PC-9 (cell line): ENCODE measurements around the gene HEXA. TPM values are rescaled to one million over a fixed set of nuclear protein-coding genes. Genes with fewer than 3 reads are reported as not detected.

Experiments used
- BruUV-seq: library from RNA; stranded (reverse); fragments of 400-500 nt; replicated peaks from 2 replicates; lab custom pipeline; 2021; lab: Mats Ljungman, UMichigan
- CTCF ChIA-PET: fragments of 300-600 bp; sonication (Branson Sonifier 250); formaldehyde crosslinking; loops from one replicate; lab custom pipeline; 2022; ENCODE audit warnings: antibody characterized with exemption; lab: Charles Lee
- POLR2A ChIA-PET: fragments of 300-600 bp; sonication (Branson Sonifier 250); formaldehyde crosslinking; loops from one replicate; lab custom pipeline; 2022; ENCODE audit warnings: antibody characterized with exemption; ENCODE audit not compliant: unreplicated experiment; lab: Charles Lee
- DNase-seq, 2 experiments: peaks; one replicate each; pipeline versions ENCODE4 v3.0.0 to v3.0.0-alpha.2; 2015 to 2022; ENCODE audit warnings: mixed read lengths in 1 of 2
- H2AFZ ChIP-seq: fragments of 200-600 bp; sonication (generic); 2 replicates; pipeline ENCODE4 v1.8.1; 2017; ENCODE audit warnings: antibody characterized with exemption
- H3F3A ChIP-seq: fragments of 200-600 bp; sonication (generic); 2 replicates; pipeline ENCODE4 v1.8.1; 2017; ENCODE audit warnings: antibody characterized with exemption, mild to moderate bottlenecking, low read depth; ENCODE audit not compliant: insufficient read depth
- H3K27ac ChIP-seq: fragments of 200-600 bp; sonication (generic); 2 replicates; pipeline ENCODE4 v1.6.1; 2016; ENCODE audit warnings: mixed run types
- H3K27me3 ChIP-seq: fragments of 200-600 bp; sonication (generic); 2 replicates; pipeline ENCODE4 v1.6.1; 2016; ENCODE audit warnings: low read depth, mixed run types; ENCODE audit not compliant: insufficient read depth
- H3K36me3 ChIP-seq: fragments of 200-600 bp; sonication (generic); 2 replicates; pipeline ENCODE4 v1.6.1; 2016; ENCODE audit warnings: low read depth, mixed run types
- H3K4me1 ChIP-seq: fragments of 200-600 bp; sonication (generic); replicated peaks from 2 replicates; pipeline ENCODE4 v1.6.1; 2016; ENCODE audit warnings: mixed run types; ENCODE audit not compliant: insufficient read depth
- H3K4me2 ChIP-seq: fragments of 200-600 bp; sonication (generic); 2 replicates; pipeline ENCODE4 v1.6.1; 2017; ENCODE audit warnings: mixed run types
- H3K4me3 ChIP-seq: fragments of 200-600 bp; sonication (generic); 2 replicates; pipeline ENCODE4 v1.6.1; 2016; ENCODE audit warnings: mixed run types
- H3K79me2 ChIP-seq: fragments of 200-600 bp; sonication (generic); 2 replicates; pipeline ENCODE4 v1.6.1; 2017; ENCODE audit warnings: low read depth, mixed run types
- H3K9me2 ChIP-seq: fragments of 200-600 bp; sonication (generic); 2 replicates; pipeline ENCODE4 v1.8.1; 2017; ENCODE audit warnings: mild to moderate bottlenecking; ENCODE audit not compliant: insufficient read depth
- H3K9me3 ChIP-seq: fragments of 200-600 bp; sonication (generic); 2 replicates; pipeline ENCODE4 v1.8.1; 2016; ENCODE audit warnings: low read depth; ENCODE audit not compliant: insufficient read depth
- H4K20me1 ChIP-seq: fragments of 200-600 bp; sonication (generic); 2 replicates; pipeline ENCODE4 v1.8.1; 2017; ENCODE audit not compliant: insufficient read depth
- EZH2 ChIP-seq: fragments of 200-600 bp; sonication (generic); IDR thresholded peaks from 2 replicates; pipeline ENCODE4 v1.8.0; 2017; ENCODE audit warnings: antibody characterized with exemption, low read depth
- intact Hi-C: fragments of 100-400 bp; cut with micrococcal nuclease; formaldehyde crosslinking; loops from one replicate; pipeline ENCODE4 v1.10.0; 2022; ENCODE audit not compliant: unreplicated experiment
- total RNA-seq: library from RNA; stranded (reverse); gene quantifications from 2 replicates; pipeline ENCODE4 v1.2.3, GENCODE V29; 2021
- TF ChIP-seq, protein P1 (sequence below): fragments of 200-600 bp; sonication (generic); conservative IDR thresholded peaks from 2 replicates; pipeline ENCODE4 v1.6.1; 2017; ENCODE audit warnings: mixed run types, antibody characterized with exemption, mild to moderate bottlenecking, moderate library complexity

HEXA gene
- total RNA-seq, 1 experiment from 2014 or later: 129 TPM

DNA sequence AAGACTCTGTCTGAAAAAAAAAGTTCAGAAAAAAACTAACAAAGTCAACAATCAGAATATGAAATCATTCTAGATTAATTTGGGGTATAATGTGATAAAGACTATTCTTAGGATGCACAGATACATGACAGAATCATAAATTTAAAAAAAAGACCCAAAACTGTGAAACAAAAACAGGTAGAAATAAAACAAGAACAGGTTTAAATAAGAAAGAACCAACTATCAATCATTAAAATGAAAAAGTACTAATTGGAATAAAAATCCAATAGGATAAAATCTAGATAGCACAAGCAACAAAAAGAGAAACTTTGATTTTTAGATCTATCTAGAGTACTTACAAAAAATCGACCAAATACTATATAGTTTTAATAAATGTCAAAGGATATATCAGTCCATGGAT lies 35.7 kb upstream of the HEXA start:
- H3F3A ChIP-seq: no peaks in the 10 kb centered on the region
- POLR2A ChIA-PET: no interaction called here
- intact Hi-C loops: no loop called here
- no peak for DNase-seq
- no peaks in the 10 kb centered on the region for H3K36me3 ChIP-seq
- H3K4me2 ChIP-seq: no peak overlapping the region
- BruUV-seq: no TSS peak
- no peaks in the 10 kb centered on the region for H3K79me2 ChIP-seq
- H3K9me2 ChIP-seq: no peaks in the 10 kb centered on the region
- CTCF ChIA-PET: no interaction called here
- no peak overlapping the region for H3K4me3 ChIP-seq
- H3K27ac ChIP-seq: no peak overlapping the region
- peaks cover 65% of the 10 kb centered on the region for H3K27me3 ChIP-seq
- H2AFZ ChIP-seq: no peak overlapping the region
- H3K9me3 ChIP-seq: no peaks in the 10 kb centered on the region
- no peaks in the 10 kb centered on the region for H3K4me1 ChIP-seq
- TF ChIP-seq, protein P1, sequence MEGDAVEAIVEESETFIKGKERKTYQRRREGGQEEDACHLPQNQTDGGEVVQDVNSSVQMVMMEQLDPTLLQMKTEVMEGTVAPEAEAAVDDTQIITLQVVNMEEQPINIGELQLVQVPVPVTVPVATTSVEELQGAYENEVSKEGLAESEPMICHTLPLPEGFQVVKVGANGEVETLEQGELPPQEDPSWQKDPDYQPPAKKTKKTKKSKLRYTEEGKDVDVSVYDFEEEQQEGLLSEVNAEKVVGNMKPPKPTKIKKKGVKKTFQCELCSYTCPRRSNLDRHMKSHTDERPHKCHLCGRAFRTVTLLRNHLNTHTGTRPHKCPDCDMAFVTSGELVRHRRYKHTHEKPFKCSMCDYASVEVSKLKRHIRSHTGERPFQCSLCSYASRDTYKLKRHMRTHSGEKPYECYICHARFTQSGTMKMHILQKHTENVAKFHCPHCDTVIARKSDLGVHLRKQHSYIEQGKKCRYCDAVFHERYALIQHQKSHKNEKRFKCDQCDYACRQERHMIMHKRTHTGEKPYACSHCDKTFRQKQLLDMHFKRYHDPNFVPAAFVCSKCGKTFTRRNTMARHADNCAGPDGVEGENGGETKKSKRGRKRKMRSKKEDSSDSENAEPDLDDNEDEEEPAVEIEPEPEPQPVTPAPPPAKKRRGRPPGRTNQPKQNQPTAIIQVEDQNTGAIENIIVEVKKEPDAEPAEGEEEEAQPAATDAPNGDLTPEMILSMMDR: no peak
- no peak for TF ChIP-seq EZH2
- H4K20me1 ChIP-seq: no peaks in the 10 kb centered on the region

DNA sequence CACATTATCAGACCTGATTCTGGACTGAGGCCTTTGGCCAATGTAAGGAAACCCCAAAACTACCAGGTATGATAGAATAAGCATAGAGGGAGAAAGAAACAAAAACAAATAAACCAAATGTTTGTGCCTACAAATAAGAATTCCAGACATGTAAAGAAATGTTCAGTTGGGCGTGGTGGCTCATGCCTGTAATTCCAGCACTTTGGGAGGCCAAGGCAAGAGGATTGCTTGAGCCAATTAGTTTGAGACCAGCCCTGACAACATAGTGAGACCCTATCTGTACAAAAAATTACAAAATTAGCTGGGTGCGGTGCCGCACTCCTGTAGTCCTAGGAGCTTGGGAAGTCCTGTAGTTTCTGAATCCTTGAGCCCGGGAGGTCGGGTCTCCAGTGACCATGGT lies 35.3 kb upstream of the HEXA start:
- H3K9me2 ChIP-seq: no peaks in the 10 kb centered on the region
- TF ChIP-seq, protein P1: no peak
- TF ChIP-seq EZH2: no peak
- intact Hi-C loops: no loop called here
- H3K79me2 ChIP-seq: no peaks in the 10 kb centered on the region
- H4K20me1 ChIP-seq: no peaks in the 10 kb centered on the region
- H3K27me3 ChIP-seq: peaks cover 70% of the 10 kb centered on the region
- BruUV-seq: no TSS peak
- ChIA-PET POLR2A (no interaction called here), CTCF (no interaction called here)
- no peak overlapping the region for H2AFZ ChIP-seq
- no peak overlapping the region for H3K4me3 ChIP-seq
- H3K36me3 ChIP-seq: no peaks in the 10 kb centered on the region
- H3K4me2 ChIP-seq: no peak overlapping the region
- no peak overlapping the region for H3K27ac ChIP-seq
- no peaks in the 10 kb centered on the region for H3K9me3 ChIP-seq
- no peaks in the 10 kb centered on the region for H3K4me1 ChIP-seq
- no peak for DNase-seq
- H3F3A ChIP-seq: no peaks in the 10 kb centered on the region

DNA sequence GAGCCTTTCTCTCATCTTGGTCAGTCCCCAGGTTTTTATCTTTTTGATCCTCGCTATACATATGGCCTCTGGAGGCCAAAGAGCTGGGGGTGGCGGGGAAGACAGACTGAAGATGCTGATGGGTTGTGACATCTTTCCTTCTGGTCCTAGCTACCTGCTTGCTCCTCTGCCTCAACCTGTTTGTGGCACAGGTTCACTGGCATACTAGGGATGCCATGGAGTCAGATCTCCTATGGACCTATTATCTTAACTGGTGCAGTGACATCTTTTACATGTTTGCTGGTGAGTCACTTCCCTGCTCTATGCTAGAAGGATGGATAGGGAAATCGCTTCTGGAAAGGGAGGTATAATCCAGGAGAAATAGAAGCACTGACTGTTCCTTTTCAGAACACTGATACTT lies 31.1 kb upstream of the HEXA start:
- no peaks in the 10 kb centered on the region for H3F3A ChIP-seq
- H3K9me2 ChIP-seq: no peaks in the 10 kb centered on the region
- H3K79me2 ChIP-seq: no peaks in the 10 kb centered on the region
- intact Hi-C loops: no loop called here
- CTCF ChIA-PET: no interaction called here
- no peak for TF ChIP-seq EZH2
- TF ChIP-seq, protein P1: no peak
- H3K4me2 ChIP-seq: no peak overlapping the region
- DNase-seq: no peak
- no peak overlapping the region for H3K27ac ChIP-seq
- peaks cover 81% of the 10 kb centered on the region for H3K27me3 ChIP-seq
- H3K4me1 ChIP-seq: no peaks in the 10 kb centered on the region
- no peaks in the 10 kb centered on the region for H3K9me3 ChIP-seq
- POLR2A ChIA-PET: no interaction called here
- BruUV-seq: no TSS peak
- H3K36me3 ChIP-seq: no peaks in the 10 kb centered on the region
- no peak overlapping the region for H2AFZ ChIP-seq
- H4K20me1 ChIP-seq: no peaks in the 10 kb centered on the region
- H3K4me3 ChIP-seq: no peak overlapping the region
